RWPE1 (cell line): ENCODE results near the gene TRIAP1.

Experiments used
- CTCF ChIA-PET: fragments of 350-600 bp; sonication (Branson Sonifier 250); formaldehyde crosslinking; extraction: SDS; loops from one replicate; lab custom pipeline; 2021; lab: Yijun Ruan, JAX
- POLR2A ChIA-PET: fragments of 400-600 bp; formaldehyde crosslinking; extraction: SDS; loops from one replicate; lab custom pipeline; 2020; ENCODE audit warnings: antibody characterized with exemption; ENCODE audit not compliant: low non-redundant PET; lab: Yijun Ruan, JAX
- DNase-seq: peaks from one replicate; pipeline ENCODE4 v3.0.0; 2012; ENCODE audit warnings: low spot score
- H3K27ac ChIP-seq: fragments of 450-650 bp; 2 replicates; pipeline ENCODE4 v1.5.1; 2017
- TF ChIP-seq, protein P1 (sequence below): fragments of 450-650 bp; conservative IDR thresholded peaks from 2 replicates; pipeline ENCODE4 v1.5.1; 2017; ENCODE audit warnings: low read depth, mild to moderate bottlenecking

The TRIAP1 gene

DNA sequence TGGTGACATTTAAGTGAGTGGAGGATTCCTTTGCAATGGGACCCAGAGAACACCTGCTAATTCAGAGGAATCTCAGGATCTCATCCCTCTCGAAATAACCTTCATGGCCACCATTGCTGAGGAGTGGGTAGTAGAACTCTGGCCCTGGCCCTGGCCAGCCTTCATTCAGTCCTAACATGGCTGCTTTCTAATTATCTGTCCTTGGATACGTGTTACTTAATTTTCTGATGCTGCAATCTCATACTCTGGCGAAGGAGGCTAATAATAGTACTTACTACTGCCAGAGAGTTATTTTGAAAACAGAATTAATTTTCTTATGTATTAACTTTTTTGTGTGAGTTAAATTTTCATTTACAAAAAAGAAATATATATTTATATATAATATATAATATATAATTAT, 20.4 kb downstream of the TRIAP1 start:
- no peak overlapping the region for H3K27ac ChIP-seq
- TF ChIP-seq, protein P1, sequence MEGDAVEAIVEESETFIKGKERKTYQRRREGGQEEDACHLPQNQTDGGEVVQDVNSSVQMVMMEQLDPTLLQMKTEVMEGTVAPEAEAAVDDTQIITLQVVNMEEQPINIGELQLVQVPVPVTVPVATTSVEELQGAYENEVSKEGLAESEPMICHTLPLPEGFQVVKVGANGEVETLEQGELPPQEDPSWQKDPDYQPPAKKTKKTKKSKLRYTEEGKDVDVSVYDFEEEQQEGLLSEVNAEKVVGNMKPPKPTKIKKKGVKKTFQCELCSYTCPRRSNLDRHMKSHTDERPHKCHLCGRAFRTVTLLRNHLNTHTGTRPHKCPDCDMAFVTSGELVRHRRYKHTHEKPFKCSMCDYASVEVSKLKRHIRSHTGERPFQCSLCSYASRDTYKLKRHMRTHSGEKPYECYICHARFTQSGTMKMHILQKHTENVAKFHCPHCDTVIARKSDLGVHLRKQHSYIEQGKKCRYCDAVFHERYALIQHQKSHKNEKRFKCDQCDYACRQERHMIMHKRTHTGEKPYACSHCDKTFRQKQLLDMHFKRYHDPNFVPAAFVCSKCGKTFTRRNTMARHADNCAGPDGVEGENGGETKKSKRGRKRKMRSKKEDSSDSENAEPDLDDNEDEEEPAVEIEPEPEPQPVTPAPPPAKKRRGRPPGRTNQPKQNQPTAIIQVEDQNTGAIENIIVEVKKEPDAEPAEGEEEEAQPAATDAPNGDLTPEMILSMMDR = no peak
- DNase-seq = no peak
- CTCF ChIA-PET = no interaction called here
- POLR2A ChIA-PET = no interaction called here

DNA sequence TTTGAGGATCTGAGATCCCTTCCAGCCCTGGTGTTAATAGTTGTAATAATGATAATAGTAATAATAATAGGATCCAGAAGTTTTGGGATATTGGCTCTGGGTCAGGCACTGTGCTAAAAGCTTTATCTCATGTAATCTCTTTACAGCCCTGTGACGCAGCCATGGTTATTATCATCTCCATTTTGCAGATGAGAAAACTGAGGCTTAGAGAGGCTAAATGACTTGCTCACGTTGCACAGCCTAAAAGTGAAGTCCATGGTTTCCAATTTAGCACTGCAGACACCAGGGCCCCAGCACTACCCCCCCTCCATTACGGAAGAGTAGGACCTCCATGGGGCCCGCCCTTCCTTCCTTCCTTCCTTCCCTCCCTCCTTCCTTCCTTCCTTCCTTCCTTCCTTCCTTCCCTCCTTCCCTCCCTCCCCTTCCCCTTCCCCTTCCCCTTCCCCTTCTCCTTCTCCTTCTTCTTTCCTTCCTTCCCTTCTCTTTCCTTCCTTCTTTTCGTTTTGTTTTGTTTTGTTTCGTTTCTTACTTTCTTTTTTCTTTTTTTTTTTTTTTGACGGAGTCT, 23.2 kb downstream of the TRIAP1 start:
- TF ChIP-seq, protein P1 = no peak
- CTCF ChIA-PET = interaction anchor here (0.5 to 0.6 kb wide), 2 partner anchors 178 to 1014 kb away, joined by 3 read pairs; no protein-coding TSS in a partner anchor
- POLR2A ChIA-PET = no interaction called here

DNA sequence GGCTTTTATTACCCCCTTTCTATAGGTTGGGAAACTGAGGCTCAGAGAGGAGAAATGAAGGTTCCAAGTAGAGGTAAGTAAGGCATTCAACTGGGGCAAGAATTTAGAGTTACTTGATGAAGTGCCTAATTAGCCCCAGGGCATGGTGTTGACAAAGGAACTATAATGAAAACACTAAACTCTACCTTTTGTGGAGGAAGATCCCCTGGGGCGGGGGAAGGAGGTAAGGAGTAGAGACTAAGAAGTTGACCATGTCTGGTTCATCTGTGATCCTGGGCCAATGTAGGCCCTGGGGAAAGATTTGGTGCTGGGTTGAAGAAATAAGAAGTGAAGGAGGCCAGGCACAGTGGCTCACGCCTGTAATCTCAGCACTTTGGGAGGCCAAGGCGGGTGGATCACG, 24.5 kb downstream of the TRIAP1 start:
- ChIA-PET POLR2A (no interaction called here), CTCF (interaction anchor here (1.0 kb wide), 1 partner anchor 45 kb away, joined by 4 read pairs; no protein-coding TSS in a partner anchor)
- TF ChIP-seq, protein P1 = no peak
- no peak for DNase-seq
- H3K27ac ChIP-seq = no peak overlapping the region

More for the DNA sequence above, 23.2 kb downstream of the TRIAP1 start:
- DNase-seq = no peak
- H3K27ac ChIP-seq = no peak overlapping the region

DNA sequence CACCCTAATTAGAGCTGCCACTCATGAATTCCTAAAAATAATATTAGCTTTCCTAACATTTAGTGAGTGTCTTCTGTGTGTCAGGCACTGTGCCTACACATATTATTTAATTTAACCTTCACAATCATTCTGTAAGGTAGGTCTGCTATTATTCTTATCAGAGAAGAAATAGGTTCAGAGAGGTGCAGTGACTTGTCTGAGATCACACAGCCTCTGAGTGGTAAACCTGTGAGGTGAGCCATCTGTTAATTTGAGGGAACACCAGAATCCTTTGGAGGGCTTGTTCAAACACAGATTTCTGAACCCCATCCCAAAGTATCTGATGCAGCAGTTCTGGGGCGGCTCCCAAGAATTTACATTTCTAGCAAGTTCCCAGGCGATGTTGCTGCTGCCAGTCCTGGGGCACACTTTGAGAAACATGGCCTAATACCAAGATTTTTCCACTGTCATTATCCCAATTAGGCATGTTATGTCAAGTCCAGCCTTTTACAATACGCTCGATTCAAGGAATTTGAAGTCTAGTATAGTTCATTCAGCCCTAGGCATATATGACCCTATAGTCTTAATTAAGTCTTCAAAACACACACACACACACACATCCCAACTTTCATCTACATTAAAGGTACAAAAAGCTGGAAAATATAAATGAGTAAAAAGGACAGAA, 28.1 kb downstream of the TRIAP1 start:
- CTCF ChIA-PET = interaction anchor here (0.6 to 1.5 kb wide), 2 partner anchors 10 to 12 kb away, joined by 4 to 5 read pairs; no protein-coding TSS in a partner anchor
- no peak for DNase-seq
- TF ChIP-seq, protein P1 = no peak
- H3K27ac ChIP-seq = no peak overlapping the region
- POLR2A ChIA-PET = no interaction called here

DNA sequence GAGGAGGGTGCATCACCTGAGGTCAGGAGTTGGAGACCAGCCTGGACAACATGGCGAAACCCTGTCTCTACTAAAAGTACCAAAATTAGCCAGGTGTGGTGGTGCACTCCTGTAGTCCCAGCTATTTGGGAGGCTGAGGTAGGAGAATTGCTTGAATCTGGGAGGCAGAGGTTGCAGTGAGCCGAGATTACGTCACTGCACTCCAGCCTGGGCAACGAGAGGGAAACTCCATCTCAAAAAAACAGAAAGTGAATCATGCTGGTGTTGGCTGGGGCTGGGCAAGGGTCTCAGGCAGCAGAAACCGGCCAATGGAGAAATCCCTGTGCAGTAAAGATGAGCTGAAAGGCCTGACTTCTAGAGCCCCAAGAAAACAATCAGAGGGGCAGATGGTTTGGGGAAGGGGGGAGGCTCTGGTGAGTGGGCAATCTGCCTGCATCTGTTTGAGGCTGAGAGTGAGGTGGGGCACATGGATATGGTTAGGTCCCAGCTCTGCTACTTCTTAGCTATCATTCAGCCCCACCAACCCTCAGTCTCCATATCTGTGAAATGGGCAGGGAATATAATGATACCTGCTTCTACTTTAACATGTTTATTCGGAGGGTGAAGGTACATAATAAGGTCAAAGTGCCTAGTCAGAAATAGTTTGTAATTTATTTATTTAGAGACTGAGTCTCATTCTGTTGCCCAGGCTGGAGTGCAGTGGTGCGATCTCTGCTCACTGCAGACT, 29.5 kb downstream of the TRIAP1 start:
- CTCF ChIA-PET = interaction anchor here (0.6 kb wide), 2 partner anchors 37 to 636 kb away, joined by 3 read pairs; no protein-coding TSS in a partner anchor
- no peak overlapping the region for H3K27ac ChIP-seq
- no peak for DNase-seq
- TF ChIP-seq, protein P1 = no peak
- POLR2A ChIA-PET = interaction anchor here (0.5 kb wide), 1 partner anchor 32 kb away, joined by 6 read pairs; no protein-coding TSS in a partner anchor
